GM19452 (cell line): Measurements from ENCODE around the gene GGT5.

Source experiments
- ATAC-seq: cut with Tn5 transposase; IDR thresholded peaks from one replicate; pipeline ENCODE4 v1.9.1; 2021; ENCODE audit not compliant: unreplicated experiment

GGT5 gene

DNA sequence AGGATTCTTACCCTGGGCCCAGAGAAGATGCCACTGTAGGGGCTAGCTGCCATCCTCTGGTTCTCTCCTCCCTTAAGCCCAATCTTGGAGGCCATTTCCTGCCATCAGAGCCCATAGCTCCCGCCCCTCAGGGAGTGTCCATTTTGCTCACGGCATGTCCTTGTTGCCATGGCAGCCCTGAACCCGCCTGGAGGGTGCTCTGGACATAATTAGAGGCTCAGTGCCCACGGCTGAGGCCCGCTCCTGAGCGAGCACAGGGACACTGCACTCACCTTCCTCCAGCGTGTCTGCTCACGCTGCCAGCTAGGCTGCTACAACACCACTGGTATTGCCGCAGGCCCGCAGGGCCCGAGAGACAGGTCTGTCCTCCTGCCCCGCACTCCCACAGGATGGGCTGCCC lies 74.7 kb downstream of the GGT5 start:
- ATAC-seq = no peak
